B cell (primary cell): Measurements from ENCODE around the gene TMEM132E. TPM values are rescaled to one million over a fixed set of nuclear protein-coding genes. Genes with fewer than 3 reads are reported as not detected.

Experiments
- ATAC-seq: fragments of 200-7000 bp; cut with Tn5 transposase; one replicate; pipeline ENCODE4 v1.10.0; 2021; ENCODE audit warnings: low read depth, mild to moderate bottlenecking, moderate number of reproducible peaks, moderate library complexity
- CTCF ChIA-PET: fragments of 350-600 bp; sonication (Branson Sonifier 250); formaldehyde crosslinking; loops from one replicate; lab custom pipeline; 2021; ENCODE audit warnings: antibody characterized with exemption, inconsistent platforms; lab: Charles Lee
- POLR2A ChIA-PET: fragments of 350-600 bp; sonication (Branson Sonifier 250); formaldehyde crosslinking; loops from one replicate; lab custom pipeline; 2021; ENCODE audit warnings: antibody characterized with exemption; lab: Charles Lee
- DNase-seq: peaks from one replicate; pipeline ENCODE4 v3.0.0; 2013
- H2AFZ ChIP-seq: 2 replicates; pipeline ENCODE4 v1.6.1; 2012; ENCODE audit warnings: mild to moderate bottlenecking, low read depth, low read length; ENCODE audit not compliant: insufficient read depth, poor library complexity, severe bottlenecking
- H3K27ac ChIP-seq, 2 donors: 1 replicate in 1 of 2; 2 replicates in 1 of 2; pipeline ENCODE4 v1.5.1; 2012 to 2013; ENCODE audit warnings: low read length in 2 of 2, mild to moderate bottlenecking in 2 of 2, moderate library complexity in 1 of 2
- H3K27me3 ChIP-seq, 4 experiments: fragments of 200-600 bp in 1 of 4; sonication (generic) in 1 of 4; replicated peaks in 1 of 4; 1 replicate in 2 of 4; 2 replicates in 2 of 4; pipeline versions ENCODE4 v1.6.1 to v1.7.0; 2013 to 2016; ENCODE audit warnings: low read length in 3 of 4, mild to moderate bottlenecking in 2 of 4, mixed read lengths in 1 of 4, moderate library complexity in 1 of 4; ENCODE audit not compliant: insufficient read depth in 4 of 4, control insufficient read depth in 3 of 4; ENCODE audit errors: control extremely low read depth in 1 of 4
- H3K36me3 ChIP-seq, 2 experiments: replicated peaks in 1 of 2; 1 replicate in 1 of 2; 2 replicates in 1 of 2; pipeline versions ENCODE4 v1.6.1 to v1.7.1; 2013; ENCODE audit warnings: low read length in 1 of 2; ENCODE audit not compliant: insufficient read depth in 2 of 2, control insufficient read depth in 1 of 2; ENCODE audit errors: control extremely low read depth in 1 of 2, extremely low read depth in 1 of 2
- H3K4me1 ChIP-seq, 2 donors: fragments of 200-600 bp in 1 of 2; sonication (generic) in 1 of 2; 1 replicate in 1 of 2; 2 replicates in 1 of 2; pipeline versions ENCODE4 v1.5.1 to v1.6.1; 2013 to 2017; ENCODE audit warnings: low read length in 2 of 2; ENCODE audit not compliant: control insufficient read depth in 2 of 2, insufficient read depth in 2 of 2
- H3K4me2 ChIP-seq: replicated peaks from 2 replicates; pipeline ENCODE3; 2012; ENCODE audit warnings: mild to moderate bottlenecking, low read depth, low read length; ENCODE audit not compliant: poor library complexity, severe bottlenecking
- H3K4me3 ChIP-seq, 5 experiments: fragments of 200-600 bp in 1 of 5; sonication (generic) in 1 of 5; 1 replicate in 3 of 5; 2 replicates in 2 of 5; pipeline versions ENCODE4 v1.5.1 to v1.7.0; 2011 to 2016; ENCODE audit warnings: low read length in 4 of 5, mild to moderate bottlenecking in 4 of 5, low read depth in 2 of 5, control low read depth in 1 of 5, moderate library complexity in 1 of 5; ENCODE audit not compliant: insufficient read depth in 1 of 5; ENCODE audit errors: control extremely low read depth in 1 of 5, extremely low read depth in 1 of 5
- H3K79me2 ChIP-seq: fragments of 200-600 bp; sonication (generic); one replicate; pipeline ENCODE4 v1.6.0; 2016; ENCODE audit warnings: low read length; ENCODE audit not compliant: control insufficient read depth, insufficient read depth
- H3K9ac ChIP-seq: fragments of 200-600 bp; sonication (generic); 2 replicates; pipeline ENCODE4 v1.6.1; 2017; ENCODE audit warnings: mild to moderate bottlenecking, low read length, moderate library complexity
- H3K9me3 ChIP-seq, 3 donors: one replicate each; pipeline versions ENCODE4 v1.6.1 to v1.7.1; 2013; ENCODE audit warnings: low read length in 2 of 3; ENCODE audit not compliant: control insufficient read depth in 2 of 3, insufficient read depth in 1 of 3; ENCODE audit errors: control extremely low read depth in 1 of 3
- H4K20me1 ChIP-seq: 2 replicates; pipeline ENCODE4 v1.6.0; 2012; ENCODE audit warnings: mild to moderate bottlenecking, low read length; ENCODE audit not compliant: insufficient read depth, control insufficient read depth, poor library complexity, severe bottlenecking
- H3K27ac Mint-ChIP-seq: one replicate; pipeline ENCODE4 v1.8.0; 2021; ENCODE audit warnings: mixed read lengths
- H3K27me3 Mint-ChIP-seq: one replicate; pipeline ENCODE4 v1.8.0; 2021; ENCODE audit warnings: mixed read lengths
- H3K4me1 Mint-ChIP-seq: one replicate; pipeline ENCODE4 v1.8.0; 2021; ENCODE audit warnings: mixed read lengths
- H3K4me3 Mint-ChIP-seq: one replicate; pipeline ENCODE4 v1.8.0; 2021; ENCODE audit warnings: mixed read lengths
- H3K9me3 Mint-ChIP-seq: one replicate; pipeline ENCODE4 v1.8.0; 2022; ENCODE audit warnings: mixed read lengths; ENCODE audit not compliant: insufficient read depth
- CTCF ChIP-seq: fragments of 200-600 bp; IDR thresholded peaks from one replicate; pipeline ENCODE4 v1.8.0; 2022; ENCODE audit warnings: antibody characterized with exemption, mild to moderate bottlenecking
- EZH2 ChIP-seq: IDR thresholded peaks from 2 replicates; pipeline ENCODE4 v1.6.1; 2012; ENCODE audit warnings: borderline replicate concordance, low read depth, mild to moderate bottlenecking, moderate library complexity, low read length; ENCODE audit not compliant: insufficient read depth, poor library complexity, severe bottlenecking
- WGBS: methylation state at CpG from one replicate; pipeline ENCODE4 v1.1.5; 2013; ENCODE audit warnings: missing lambda C conversion rate; ENCODE audit not compliant: insufficient coverage; 5-methylcytosine and 5-hydroxymethylcytosine counted together
- intact Hi-C: fragments of 100-400 bp; cut with micrococcal nuclease; formaldehyde crosslinking; loops from one replicate; pipeline ENCODE4 v1.10.0; 2022
- polyA plus RNA-seq: library from polyadenylated mRNA; depleted of rRNA; stranded (reverse); fragments of >200 nt; gene quantifications from 2 replicates; pipeline ENCODE4 v1.2.3, GENCODE V29; 2012
- total RNA-seq, 2 donors: library from RNA; stranded (reverse); fragments of 120-200 nt in 1 of 2; gene quantifications; 1 replicate in 1 of 2; 2 replicates in 1 of 2; pipeline versions ENCODE4 v1.2.3 to v1.2.4, GENCODE V29; 2013 to 2022

The TMEM132E gene
- total and polyA plus RNA-seq, 2 donors (not counting 1 experiment from before 2014, with no cell fraction given): not detected

- no peak overlapping the region for H3K27ac Mint-ChIP-seq
- Histone ChIP-seq H3K4me2 (no peak overlapping the region), H3K36me3 (no peaks in the 10 kb centered on the region), H3K4me3 (no peak overlapping the region), H3K9me3 (no peaks in the 10 kb centered on the region), H2AFZ (no peak overlapping the region), H3K27me3 (peaks cover 0 to 13% (median 0%) of the 10 kb centered on the region in 4 experiments), H3K4me1 (no peaks in the 10 kb centered on the region), H4K20me1 (no peaks in the 10 kb centered on the region), H3K79me2 (no peaks in the 10 kb centered on the region), H3K27ac (no peak overlapping the region), H3K9ac (no peak overlapping the region)
- TF ChIP-seq EZH2 (no peak), CTCF (no peak)
- WGBS: 73% methylated on average over 1 of the region's 3 CpGs
- no peaks in the 10 kb centered on the region for H3K9me3 Mint-ChIP-seq
- no peak overlapping the region for H3K4me3 Mint-ChIP-seq
- H3K27me3 Mint-ChIP-seq: peaks cover 44% of the 10 kb centered on the region
- intact Hi-C loops: no loop called here
- ChIA-PET CTCF (no interaction called here), POLR2A (no interaction called here)
- ATAC-seq (no peak), DNase-seq (no peak)
- no peaks in the 10 kb centered on the region for H3K4me1 Mint-ChIP-seq
These were observed 24.6 kb downstream of the TMEM132E start for GRCh38 chr17:34603974-34604373.

GRCh38 chr17:34606763-34607162, 27.4 kb downstream of the TMEM132E start:
- intact Hi-C loops: no loop called here
- Histone ChIP-seq H3K79me2 (no peaks in the 10 kb centered on the region), H3K27ac (no peak overlapping the region), H2AFZ (no peak overlapping the region), H3K36me3 (no peaks in the 10 kb centered on the region), H3K4me3 (no peak overlapping the region), H3K9ac (no peak overlapping the region), H3K27me3 (peaks cover 0 to 18% (median 0%) of the 10 kb centered on the region in 4 experiments), H3K4me1 (no peaks in the 10 kb centered on the region), H3K4me2 (no peak overlapping the region), H3K9me3 (no peaks in the 10 kb centered on the region), H4K20me1 (no peaks in the 10 kb centered on the region)
- Mint-ChIP-seq H3K27ac (no peak overlapping the region), H3K4me1 (no peaks in the 10 kb centered on the region), H3K27me3 (peaks cover 55% of the 10 kb centered on the region), H3K9me3 (no peaks in the 10 kb centered on the region), H3K4me3 (no peak overlapping the region)
- TF ChIP-seq CTCF (no peak), EZH2 (no peak)
- DNase-seq (no peak), ATAC-seq (no peak)
- ChIA-PET CTCF (interaction anchor here (0.9 kb wide), 1 partner anchor 10 kb away, joined by 3 read pairs; no protein-coding TSS in a partner anchor), POLR2A (no interaction called here)
- WGBS: 39% methylated on average over 4 of the region's 5 CpGs
